Psoas muscle (tissue), 8 donors: ENCODE measurements around the gene NKX2-2. TPM values are rescaled to one million over a fixed set of nuclear protein-coding genes. Genes with fewer than 3 reads are reported as not detected.
A peak's percentile ranks its signal among the peaks of the same experiment; 100 is the strongest.

Source experiments
- ATAC-seq, 4 donors: fragments of 200-7000 bp; cut with Tn5 transposase; one replicate each; pipeline ENCODE4 v1.9.1; 2020; ENCODE audit warnings: moderate library complexity in 3 of 4, mild to moderate bottlenecking in 2 of 4
- DNase-seq, 2 donors: peaks; one replicate each; pipeline ENCODE4 v3.0.0-alpha.2; 2020
- H3K27ac ChIP-seq: fragments of 200-600 bp; one replicate; pipeline ENCODE4 v1.8.0; 2022
- H3K27me3 ChIP-seq, 3 donors: fragments of 200-600 bp in 1 of 3; one replicate each; pipeline versions ENCODE4 v1.6.1 to v1.8.0; 2013 to 2022; ENCODE audit warnings: low read length in 2 of 3, mild to moderate bottlenecking in 2 of 3, moderate library complexity in 1 of 3; ENCODE audit not compliant: insufficient read depth in 3 of 3
- H3K36me3 ChIP-seq, 2 donors: fragments of 200-600 bp in 1 of 2; one replicate each; pipeline versions ENCODE4 v1.6.1 to v1.8.0; 2013 to 2022; ENCODE audit warnings: low read depth in 1 of 2, mild to moderate bottlenecking in 1 of 2, moderate library complexity in 1 of 2; ENCODE audit not compliant: insufficient read depth in 1 of 2
- H3K4me1 ChIP-seq: fragments of 200-600 bp; one replicate; pipeline ENCODE4 v1.8.0; 2022
- H3K4me3 ChIP-seq: fragments of 200-600 bp; one replicate; pipeline ENCODE4 v1.8.0; 2022; ENCODE audit warnings: mild to moderate bottlenecking
- H3K9me3 ChIP-seq: fragments of 200-600 bp; one replicate; pipeline ENCODE4 v1.8.0; 2022
- CTCF ChIP-seq: fragments of 200-600 bp; IDR thresholded peaks from one replicate; pipeline ENCODE4 v1.8.0; 2022; ENCODE audit warnings: antibody characterized with exemption
- WGBS, 3 donors: extraction: QIAGEN DNeasy Blood & Tissue Kit; methylation state at CpG; one replicate each; pipeline versions ENCODE4 v1.1.6 to v1.1.7; 2013; 5-methylcytosine and 5-hydroxymethylcytosine counted together
- intact Hi-C, 2 donors: fragments of 100-400 bp; cut with DNase I; formaldehyde crosslinking; loops; one replicate each; pipeline versions ENCODE4 v1.11.0 to v1.14.2; 2022
- polyA plus RNA-seq, 3 donors: library from polyadenylated mRNA; stranded (reverse); fragments of 200-250 nt; gene quantifications; one replicate each; pipeline ENCODE4 v1.2.3, GENCODE V29; 2013
- total RNA-seq, 4 donors: library from RNA; stranded (reverse); fragmentation: NEBNext Ultra II Directional in 2 of 4; extraction: Animal tissue kit (Norgen Biotek cat#: 25700) in 2 of 4; gene quantifications; one replicate each; pipeline versions ENCODE4 v1.2.1 to v1.2.4, GENCODE V29; 2021 to 2023
- donor health status: healthy with polysubstance abuse.
- donor health status: DM: no; HTN: no; CAD: no; lungs with moderate emphysema.
- donor health status: Bipolar disorder and iron deficiency.
- donor health status: healthy.
- donor health status: DM: yes; HTN: yes; CAD: no.
- donor health status: DM: no; HTN: no; CAD: no.
- donor health status: DM: no; HTN: no; CAD: no.
- donor health status: DM: yes; HTN: yes; CAD: no.

The NKX2-2 gene
- total and polyA plus RNA-seq, 7 donors: not detected

GRCh38 chr20:21516180-21516567 lies 2.3 kb upstream of the NKX2-2 start:
- intact Hi-C loops: no loop called here
- no peak for ATAC-seq
- H3K27me3 ChIP-seq: peaks cover 0 to 100% (median 63%) of the 10 kb centered on the region in 3 donors

GRCh38 chr20:21515300-21516179 lies 1.7 kb upstream of the NKX2-2 start:
- intact Hi-C loops: no loop called here
- Histone ChIP-seq H3K4me1 (peaks cover 23% of the 10 kb centered on the region), H3K4me3 (no peak overlapping the region), H3K36me3 (no peaks in the 10 kb centered on the region), H3K27me3 (peaks cover 0 to 100% (median 60%) of the 10 kb centered on the region in 3 donors), H3K27ac (no peak overlapping the region), H3K9me3 (no peaks in the 10 kb centered on the region)
- 1 to 2% (median 2%) methylated on average over 60 to 61 of the region's 61 CpGs for WGBS, 3 donors
- no peak for TF ChIP-seq CTCF
- ATAC-seq: no peak
- no peak for DNase-seq

More at GRCh38 chr20:21516180-21516567, 2.3 kb upstream of the NKX2-2 start:
- DNase-seq: no peak
- no peak overlapping the region for H3K27ac ChIP-seq
- 4 to 6% (median 5%) methylated on average over 20 of the region's 20 CpGs for WGBS, 3 donors
- no peak for TF ChIP-seq CTCF
- no peaks in the 10 kb centered on the region for H3K9me3 ChIP-seq
- H3K4me1 ChIP-seq: peaks cover 22% of the 10 kb centered on the region
- no peaks in the 10 kb centered on the region for H3K36me3 ChIP-seq
- H3K4me3 ChIP-seq: no peak overlapping the region

- WGBS, 3 donors: 1 to 2% (median 1%) methylated on average over 33 to 39 of the region's 39 CpGs
- Histone ChIP-seq H3K36me3 (no peaks in the 10 kb centered on the region), H3K4me1 (peaks cover 31% of the 10 kb centered on the region), H3K4me3 (peak overlapping the region; percentile 21), H3K27me3 (peaks cover 0 to 100% (median 62%) of the 10 kb centered on the region in 3 donors), H3K27ac (no peak overlapping the region), H3K9me3 (no peaks in the 10 kb centered on the region)
- ATAC-seq (no peak), DNase-seq (no peak)
- intact Hi-C loops: no loop called here
- TF ChIP-seq CTCF: no peak
Measured at GRCh38 chr20:21514553-21515251, 838 bp upstream of the NKX2-2 start.

GRCh38 chr20:21513181-21513663 lies 642 bp downstream of the NKX2-2 start:
- peak in 1 of 4 donors; percentile 19 for ATAC-seq
- no peak for TF ChIP-seq CTCF
- H3K4me1 ChIP-seq: peaks cover 32% of the 10 kb centered on the region
- intact Hi-C loops: no loop called here
- H3K4me3 ChIP-seq: peak overlapping the region; percentile 21
- 1 to 2% (median 1%) methylated on average over 29 to 30 of the region's 30 CpGs for WGBS, 3 donors
- no peaks in the 10 kb centered on the region for H3K36me3 ChIP-seq
- H3K27ac ChIP-seq: no peak overlapping the region
- no peaks in the 10 kb centered on the region for H3K9me3 ChIP-seq
- H3K27me3 ChIP-seq: peaks cover 0 to 100% (median 66%) of the 10 kb centered on the region in 3 donors
- DNase-seq: no peak
